GM19397 (cell line): ENCODE data around the gene KRTAP5-11.
"Not testable (repeated sequence)": the region's sequence is repeated elsewhere in the genome, so short reads cannot be mapped to it uniquely, and the experiment has no call there.

Experiments
- ATAC-seq: cut with Tn5 transposase; IDR thresholded peaks from one replicate; pipeline ENCODE4 v1.9.1; 2021; ENCODE audit warnings: mild to moderate bottlenecking, moderate library complexity; ENCODE audit not compliant: unreplicated experiment

The KRTAP5-11 gene

GRCh38 chr11:71557257-71557656 is 25.4 kb downstream of the KRTAP5-11 start:
- ATAC-seq = no peak

GRCh38 chr11:71556018-71556417 is 26.7 kb downstream of the KRTAP5-11 start:
- ATAC-seq = no peak

- ATAC-seq = no peak
These were observed 27.2 kb downstream of the KRTAP5-11 start for GRCh38 chr11:71555508-71555907.

- no peak for ATAC-seq
These were observed 27.7 kb downstream of the KRTAP5-11 start for GRCh38 chr11:71554996-71555395.

GRCh38 chr11:71551711-71552110 is 31.0 kb downstream of the KRTAP5-11 start:
- ATAC-seq = no peak

- no peak for ATAC-seq
These were observed 33.9 kb downstream of the KRTAP5-11 start for GRCh38 chr11:71548716-71549151.

- no peak for ATAC-seq
These were observed 34.6 kb downstream of the KRTAP5-11 start, which contains the start of gene KRTAP5-9 for GRCh38 chr11:71548120-71548519. TSS of gene KRTAP5-9 (plus strand) at chr11:71548420. CDS start at chr11:71548658, 238 bp downstream.

- ATAC-seq = no peak
These were observed 37.2 kb downstream of the KRTAP5-11 start for GRCh38 chr11:71545405-71545966.

GRCh38 chr11:71544525-71545214 is 38.0 kb downstream of the KRTAP5-11 start:
- no peak for ATAC-seq

GRCh38 chr11:71543866-71544265 is 38.8 kb downstream of the KRTAP5-11 start:
- ATAC-seq = no peak

GRCh38 chr11:71542879-71543777 is 39.5 kb downstream of the KRTAP5-11 start:
- no peak for ATAC-seq

- ATAC-seq = no peak
These were observed 40.3 kb downstream of the KRTAP5-11 start for GRCh38 chr11:71542382-71542781.

- not testable (repeated sequence) for ATAC-seq
These were observed 42.0 kb downstream of the KRTAP5-11 start for GRCh38 chr11:71540521-71541304.

- ATAC-seq = not testable (repeated sequence)
These were observed 42.7 kb downstream of the KRTAP5-11 start for GRCh38 chr11:71539971-71540370.

- ATAC-seq = no peak
These were observed 43.7 kb downstream of the KRTAP5-11 start for GRCh38 chr11:71539017-71539416.

- ATAC-seq = no peak
These were observed 44.0 kb downstream of the KRTAP5-11 start for GRCh38 chr11:71538666-71538990.

- ATAC-seq = not testable (repeated sequence)
These were observed 44.6 kb downstream of the KRTAP5-11 start, which contains the start of gene KRTAP5-8 for GRCh38 chr11:71537977-71538665. TSS of gene KRTAP5-8 (plus strand) at chr11:71538025. CDS start at chr11:71538056, 31 bp downstream.

- ATAC-seq = no peak
These were observed 45.1 kb downstream of the KRTAP5-11 start for GRCh38 chr11:71537537-71537936.

GRCh38 chr11:71535825-71536224 is 46.9 kb downstream of the KRTAP5-11 start:
- ATAC-seq = no peak
